HG02938 (cell line): ENCODE results near the gene S1PR4.
A peak's percentile ranks its signal among the peaks of the same experiment; 100 is the strongest.
"Not testable (repeated sequence)": the region's sequence is repeated elsewhere in the genome, so short reads cannot be mapped to it uniquely, and the experiment has no call there.

Experiments
- ATAC-seq: cut with Tn5 transposase; IDR thresholded peaks from one replicate; pipeline ENCODE4 v1.9.1; 2021; ENCODE audit warnings: mild to moderate bottlenecking, moderate library complexity; ENCODE audit not compliant: unreplicated experiment

The S1PR4 gene

DNA sequence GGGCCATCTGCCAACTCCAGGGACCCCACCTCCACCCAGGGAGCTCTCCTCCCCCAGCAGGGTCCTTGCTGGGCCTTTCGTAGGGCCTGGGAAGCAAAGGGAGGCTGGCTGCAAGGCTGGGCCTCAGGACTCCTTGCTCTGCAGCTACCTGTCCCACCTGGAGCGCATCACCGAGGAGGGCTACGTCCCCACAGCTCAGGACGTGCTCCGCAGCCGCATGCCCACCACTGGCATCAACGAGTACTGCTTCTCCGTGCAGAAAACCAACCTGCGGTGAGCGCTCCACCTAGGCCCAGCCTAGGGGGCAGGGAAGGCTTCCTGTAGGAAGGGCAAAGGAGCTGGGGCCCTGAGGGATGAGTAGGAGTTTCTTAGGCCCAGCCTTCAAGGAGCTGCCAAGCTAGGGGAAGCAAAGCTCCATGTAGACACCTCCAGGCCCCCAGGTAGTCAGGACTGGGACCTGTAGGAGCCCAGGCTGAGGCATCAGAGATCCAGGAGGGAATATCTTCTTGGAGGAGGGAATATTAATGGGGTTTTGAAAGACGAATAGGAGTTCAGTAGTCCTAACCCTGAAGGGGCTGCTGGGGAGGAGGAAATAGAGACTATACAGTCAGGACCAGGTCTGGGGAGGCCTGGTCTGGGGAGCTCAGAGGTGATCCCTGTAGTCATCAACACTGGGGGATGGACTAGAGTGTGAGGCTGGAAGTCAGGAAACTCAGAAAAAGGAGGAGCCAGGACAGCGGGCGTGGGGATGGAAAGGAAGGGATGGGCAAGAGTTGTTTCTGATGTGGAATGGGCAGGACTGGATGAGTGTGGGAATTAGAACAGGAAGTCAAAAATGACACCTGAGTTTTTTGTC is 26.8 kb upstream of the S1PR4 start:
- no peak for ATAC-seq

DNA sequence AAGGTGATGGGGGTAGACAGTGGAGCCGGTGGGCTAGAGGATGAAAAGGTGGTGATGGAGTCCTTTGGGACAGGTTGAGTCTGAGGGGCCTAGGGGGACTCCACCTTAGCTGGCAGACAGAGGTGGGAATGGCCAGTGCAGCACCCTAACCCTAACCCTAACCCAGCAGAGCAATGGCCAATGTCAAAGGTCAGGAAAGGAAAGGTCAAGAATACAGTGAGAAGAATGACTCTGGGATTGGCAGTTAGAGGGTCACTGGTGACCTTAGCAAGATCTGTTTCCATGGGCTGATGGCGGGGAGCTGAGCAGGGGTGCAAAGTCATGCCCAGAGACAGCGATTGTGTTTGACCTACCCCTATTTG is 26.2 kb upstream of the S1PR4 start:
- ATAC-seq = no peak

DNA sequence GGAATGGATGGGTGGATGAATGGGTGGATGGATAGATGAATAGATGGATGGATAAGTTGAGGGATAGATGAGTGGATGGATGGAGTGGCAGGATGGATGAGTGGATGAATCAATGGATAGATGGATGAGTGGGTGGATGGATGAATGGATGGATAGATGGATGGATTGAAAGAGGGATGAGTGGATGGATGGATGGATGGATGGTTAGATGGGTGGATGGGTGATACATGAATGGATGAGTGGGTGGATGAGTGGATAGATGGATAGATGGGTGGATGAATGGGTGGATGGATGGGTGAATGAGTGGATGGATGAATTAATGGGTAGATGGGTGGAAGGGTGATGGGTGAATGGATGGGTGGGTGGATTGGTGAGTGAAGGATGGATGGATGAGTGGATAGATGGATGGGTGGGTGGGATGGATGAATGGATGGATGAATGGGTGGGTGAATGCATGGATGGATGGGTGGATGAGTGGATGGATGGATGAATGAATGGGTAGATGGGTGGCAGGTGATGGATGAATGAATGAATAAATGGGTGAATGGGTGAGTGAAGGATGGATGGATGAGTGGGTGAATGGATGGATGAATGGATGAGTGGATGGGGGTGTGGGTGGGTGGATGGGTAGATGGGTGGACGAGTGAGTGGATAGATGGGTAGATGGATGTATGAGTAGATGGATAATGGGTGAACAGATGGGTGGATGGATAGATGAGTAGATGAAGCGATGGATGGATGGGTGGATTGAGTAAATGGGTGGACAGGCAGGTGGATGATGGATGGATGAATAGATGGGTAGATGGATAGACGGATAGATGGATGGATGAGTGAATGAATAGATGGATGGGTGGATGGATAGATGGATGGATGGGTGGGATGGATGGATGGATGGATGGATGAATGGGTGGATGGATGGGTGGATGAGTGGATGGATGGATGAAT is 25.0 kb upstream of the S1PR4 start:
- ATAC-seq = no peak

GRCh38 chr19:3154447-3154846 is 24.1 kb upstream of the S1PR4 start:
- ATAC-seq = not testable (repeated sequence)

- peak; percentile 62 for ATAC-seq
Observed at GRCh38 chr19:3154957-3155736, 23.4 kb upstream of the S1PR4 start.

GRCh38 chr19:3157096-3157845 is 21.3 kb upstream of the S1PR4 start:
- no peak for ATAC-seq

DNA sequence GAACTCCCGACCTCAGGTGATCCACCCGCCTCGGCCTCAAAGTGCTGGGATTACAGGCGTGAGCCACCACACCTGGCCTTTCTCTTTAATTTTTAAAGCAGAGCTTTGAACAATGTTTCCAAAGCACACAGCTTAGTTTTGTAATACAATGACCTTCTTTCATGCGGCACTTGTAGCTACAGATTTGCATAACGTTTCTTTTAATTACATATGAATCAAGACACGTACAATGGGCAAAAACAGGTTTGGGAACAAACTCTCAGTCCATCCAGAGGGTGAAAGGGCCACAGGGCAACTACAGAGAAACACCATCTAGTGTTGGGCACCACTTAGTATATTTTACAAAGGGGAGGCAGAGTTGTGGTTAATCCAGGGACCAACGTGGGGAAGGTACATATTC is 19.0 kb upstream of the S1PR4 start:
- ATAC-seq = no peak

GRCh38 chr19:3160219-3160618 is 18.4 kb upstream of the S1PR4 start:
- no peak for ATAC-seq

GRCh38 chr19:3161453-3161852 is 17.1 kb upstream of the S1PR4 start:
- no peak for ATAC-seq

DNA sequence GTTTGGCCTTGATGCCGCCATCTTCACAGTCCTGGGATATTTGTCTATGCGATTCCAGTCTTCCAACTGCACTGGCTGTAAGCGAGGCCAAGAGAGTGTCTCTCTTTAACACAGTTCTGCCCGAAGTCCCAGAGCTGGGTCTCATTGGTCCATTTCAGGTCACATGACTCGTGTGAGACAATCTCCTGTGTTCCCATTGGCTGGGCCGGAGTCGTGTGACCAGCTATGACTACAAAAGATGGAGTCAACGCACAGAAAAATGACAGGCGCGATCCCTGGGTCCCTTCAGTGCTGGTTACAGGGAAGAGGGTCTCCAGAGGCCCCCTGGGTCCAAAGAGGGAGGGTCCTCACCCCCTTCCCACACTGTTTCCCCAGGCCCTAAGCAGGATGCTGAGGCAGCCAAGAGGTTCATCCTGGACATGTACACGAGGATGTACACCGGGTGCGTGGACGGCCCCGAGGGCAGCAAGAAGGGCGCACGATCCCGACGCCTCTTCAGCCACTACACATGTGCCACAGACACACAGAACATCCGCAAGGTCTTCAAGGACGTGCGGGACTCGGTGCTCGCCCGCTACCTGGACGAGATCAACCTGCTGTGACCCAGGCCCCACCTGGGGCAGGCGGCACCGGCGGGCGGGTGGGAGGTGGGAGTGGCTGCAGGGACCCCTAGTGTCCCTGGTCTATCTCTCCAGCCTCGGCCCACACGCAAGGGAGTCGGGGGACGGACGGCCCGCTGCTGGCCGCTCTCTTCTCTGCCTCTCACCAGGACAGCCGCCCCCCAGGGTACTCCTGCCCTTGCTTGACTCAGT is 15.9 kb upstream of the S1PR4 start:
- no peak for ATAC-seq

- no peak for ATAC-seq
Observed at GRCh38 chr19:3163230-3163886, 15.2 kb upstream of the S1PR4 start.

DNA sequence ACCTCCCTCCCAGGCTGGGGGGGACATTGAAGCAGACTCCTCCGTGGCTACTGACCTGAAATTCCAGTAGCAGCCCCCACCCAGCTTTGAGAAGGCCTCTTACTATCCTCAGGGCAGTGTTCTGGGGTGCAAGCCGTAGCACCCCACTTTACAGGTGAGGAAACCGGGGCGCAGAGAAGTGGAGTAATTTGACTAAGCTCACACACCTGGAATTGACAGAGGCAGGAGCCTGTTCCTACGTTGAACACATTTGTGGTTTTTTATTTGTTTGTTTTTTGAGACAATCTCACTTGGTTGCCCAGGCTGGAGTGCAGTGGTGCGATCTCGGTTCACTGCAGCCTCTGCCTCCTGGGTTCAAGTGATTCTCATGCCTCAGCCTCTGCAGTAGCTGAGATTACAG is 14.6 kb upstream of the S1PR4 start:
- ATAC-seq = no peak

DNA sequence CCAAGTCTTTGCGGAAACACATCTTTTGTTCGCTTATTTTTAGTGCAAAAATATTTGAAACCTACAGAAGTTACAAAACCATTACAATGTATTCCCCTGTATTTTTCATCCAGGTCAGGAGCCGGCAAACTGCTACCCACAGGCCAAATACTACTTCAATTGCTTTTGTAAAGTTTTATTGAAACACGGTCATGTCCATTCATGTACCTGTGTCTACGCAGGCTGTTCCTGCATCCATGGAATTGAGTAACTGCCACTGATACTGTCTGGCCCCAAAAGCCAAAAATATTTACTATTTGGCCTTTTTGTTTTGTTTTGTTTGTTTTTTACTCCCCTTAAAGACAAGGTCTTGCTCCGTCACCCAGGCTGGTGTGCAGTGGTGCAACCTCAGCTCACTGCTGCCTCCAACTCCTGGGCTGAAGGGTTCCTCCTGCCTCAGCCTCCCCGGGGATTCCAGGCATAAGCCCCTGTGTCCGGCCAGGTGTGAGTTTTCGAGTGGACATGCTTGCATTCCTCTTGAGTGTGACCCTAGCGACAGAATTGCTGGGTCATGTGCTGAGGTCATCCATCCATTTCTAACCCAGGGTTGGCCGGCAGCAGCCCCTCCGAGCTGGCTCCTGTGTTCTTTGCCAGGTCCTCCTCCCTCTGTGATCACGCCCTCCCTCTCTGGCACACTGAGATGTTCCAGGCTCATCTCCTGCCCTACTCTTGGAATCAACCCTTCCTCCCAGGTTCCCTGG is 10.9 kb upstream of the S1PR4 start:
- ATAC-seq = no peak

DNA sequence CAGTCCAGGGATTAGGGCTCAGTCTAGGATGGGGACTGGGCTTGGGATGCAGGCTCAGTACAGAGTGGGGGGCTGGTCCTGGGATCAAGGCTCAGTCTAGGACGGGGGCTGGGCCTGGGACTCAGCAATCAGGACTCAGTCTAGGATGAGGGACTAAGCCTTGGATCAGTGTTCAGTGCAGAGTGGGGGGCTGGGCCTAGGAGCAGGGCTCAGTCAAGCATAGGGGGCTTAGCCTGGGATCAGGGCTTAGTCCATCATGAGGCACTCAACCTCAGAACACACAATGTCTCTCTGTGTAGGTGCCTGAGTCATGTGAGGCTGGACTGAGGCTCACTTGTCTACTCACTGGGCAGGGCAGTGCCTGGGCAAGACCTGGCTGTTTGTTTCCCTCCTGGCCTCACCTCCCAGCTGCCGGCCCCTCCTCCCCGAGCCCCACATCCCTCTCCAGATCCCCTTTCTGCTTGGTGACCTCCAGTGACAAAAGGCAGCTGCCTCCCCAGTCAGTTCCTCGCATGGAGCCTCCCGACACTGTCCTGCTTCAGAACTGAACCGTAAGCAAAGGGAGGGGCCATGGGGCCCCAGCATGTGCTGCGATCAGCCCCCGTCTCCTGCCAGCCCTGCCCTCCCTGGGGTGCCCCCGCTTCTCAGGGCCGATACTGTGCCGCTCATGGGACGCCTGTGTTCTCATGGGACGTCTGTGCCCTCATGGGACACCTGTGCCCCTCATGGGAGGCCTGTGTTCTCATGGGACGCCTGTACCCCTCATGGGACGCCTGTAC is 6.5 kb upstream of the S1PR4 start:
- ATAC-seq = no peak

GRCh38 chr19:3172673-3173000 is 5.9 kb upstream of the S1PR4 start:
- ATAC-seq = not testable (repeated sequence)

DNA sequence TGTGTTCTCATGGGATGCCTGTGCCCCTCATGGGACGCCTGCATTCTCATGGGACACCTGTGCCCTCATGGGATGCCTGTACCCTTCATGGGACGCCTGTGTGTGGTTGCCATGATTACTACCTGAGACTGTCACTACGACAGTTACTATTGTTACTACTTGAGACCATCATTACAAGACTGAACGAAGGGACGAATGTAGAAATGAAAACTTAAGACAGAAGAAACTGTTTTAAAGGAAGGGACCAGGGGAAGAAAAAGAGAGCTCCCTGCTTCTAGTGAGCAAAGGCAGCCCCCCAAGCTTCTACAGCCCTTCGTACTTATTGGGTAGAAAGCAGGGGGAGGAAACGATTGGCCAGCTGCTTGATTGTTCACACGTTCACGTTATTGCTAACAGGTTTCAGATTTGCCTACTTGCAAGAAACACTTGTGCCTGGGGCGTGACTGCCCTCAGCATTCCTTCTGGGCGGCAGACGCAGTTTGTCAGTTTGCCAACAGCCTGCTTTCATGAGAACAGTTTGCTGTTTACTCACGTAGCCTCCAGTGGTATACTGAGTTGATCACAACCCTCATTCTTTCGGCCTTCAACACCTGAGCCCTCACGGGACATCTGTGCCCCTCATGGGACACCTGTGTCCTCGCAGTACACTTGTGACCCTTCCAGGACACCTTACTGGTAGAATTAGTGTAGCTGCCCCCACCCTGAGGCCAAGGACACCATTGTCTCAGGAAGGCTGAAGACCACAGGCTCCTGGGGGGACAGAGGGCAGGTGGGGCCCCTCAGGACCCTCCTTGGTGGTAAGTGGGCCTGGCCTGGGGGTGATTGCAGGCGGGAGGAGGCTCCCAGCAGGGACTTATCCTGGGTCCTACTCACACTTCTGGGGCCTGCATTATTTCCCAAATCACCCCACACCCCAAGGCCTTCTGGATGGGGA is 2.5 kb upstream of the S1PR4 start:
- ATAC-seq = no peak
